Sigmoid colon (tissue), 4 donors: ENCODE measurements around the gene RACGAP1.

Experiments used
- CTCF ChIP-seq, 4 experiments: fragments of 450-650 bp in 3 of 4; fragments of 200-600 bp in 1 of 4; IDR thresholded peaks; one replicate each; pipeline ENCODE4 v1.5.1; 2016 to 2019; ENCODE audit warnings: antibody characterized with exemption in 4 of 4, mild to moderate bottlenecking in 3 of 4, moderate library complexity in 2 of 4
- EP300 ChIP-seq, 4 donors: sonication (generic); formaldehyde crosslinking; IDR thresholded peaks; one replicate each; pipeline ENCODE4 v1.6.1; 2017; ENCODE audit warnings: antibody characterized with exemption in 4 of 4
- POLR2A ChIP-seq, 2 donors: fragments of 450-650 bp; IDR thresholded peaks; one replicate each; pipeline ENCODE4 v1.6.1; 2016; ENCODE audit warnings: antibody characterized with exemption in 2 of 2, mild to moderate bottlenecking in 2 of 2, moderate library complexity in 2 of 2
- POLR2AphosphoS5 ChIP-seq, 4 donors: sonication (generic); formaldehyde crosslinking; IDR thresholded peaks; one replicate each; pipeline ENCODE4 v1.6.1; 2017; ENCODE audit warnings: antibody characterized with exemption in 4 of 4

- no peak for TF ChIP-seq CTCF (IDR thresholded peaks at IDR 0.05)
- TF ChIP-seq POLR2AphosphoS5 (IDR thresholded peaks at IDR 0.05) = no peak
- TF ChIP-seq POLR2A (IDR thresholded peaks at IDR 0.05) = no peak
- TF ChIP-seq EP300 (IDR thresholded peaks at IDR 0.05) = no peak
These were observed 72.1 kb downstream of the RACGAP1 start for GRCh38 chr12:49953151-49953550.
